ENCODE measurements around the gene TNS1.

DNA sequence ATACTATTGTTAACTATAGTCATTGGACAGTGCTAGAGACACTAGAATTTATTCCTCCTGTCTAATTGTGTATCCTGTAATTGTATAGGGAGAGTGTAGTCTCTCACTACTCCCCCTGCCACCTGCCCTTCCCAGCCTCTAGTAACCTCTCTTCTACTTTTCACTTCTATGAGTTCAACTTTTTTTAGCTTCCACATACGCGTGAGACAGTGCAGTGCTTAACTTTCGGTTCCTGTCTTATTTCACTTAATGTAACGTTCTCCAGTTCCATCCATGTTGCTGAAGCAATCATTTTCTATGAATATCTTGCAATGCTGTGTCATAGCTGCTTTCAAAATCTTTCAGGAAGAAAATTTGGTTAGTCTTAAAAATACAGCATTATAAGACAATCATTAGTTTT is 43.4 kb upstream of the TNS1 start:
- TF ChIP-seq, protein P1, sequence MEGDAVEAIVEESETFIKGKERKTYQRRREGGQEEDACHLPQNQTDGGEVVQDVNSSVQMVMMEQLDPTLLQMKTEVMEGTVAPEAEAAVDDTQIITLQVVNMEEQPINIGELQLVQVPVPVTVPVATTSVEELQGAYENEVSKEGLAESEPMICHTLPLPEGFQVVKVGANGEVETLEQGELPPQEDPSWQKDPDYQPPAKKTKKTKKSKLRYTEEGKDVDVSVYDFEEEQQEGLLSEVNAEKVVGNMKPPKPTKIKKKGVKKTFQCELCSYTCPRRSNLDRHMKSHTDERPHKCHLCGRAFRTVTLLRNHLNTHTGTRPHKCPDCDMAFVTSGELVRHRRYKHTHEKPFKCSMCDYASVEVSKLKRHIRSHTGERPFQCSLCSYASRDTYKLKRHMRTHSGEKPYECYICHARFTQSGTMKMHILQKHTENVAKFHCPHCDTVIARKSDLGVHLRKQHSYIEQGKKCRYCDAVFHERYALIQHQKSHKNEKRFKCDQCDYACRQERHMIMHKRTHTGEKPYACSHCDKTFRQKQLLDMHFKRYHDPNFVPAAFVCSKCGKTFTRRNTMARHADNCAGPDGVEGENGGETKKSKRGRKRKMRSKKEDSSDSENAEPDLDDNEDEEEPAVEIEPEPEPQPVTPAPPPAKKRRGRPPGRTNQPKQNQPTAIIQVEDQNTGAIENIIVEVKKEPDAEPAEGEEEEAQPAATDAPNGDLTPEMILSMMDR (IDR thresholded peaks at IDR 0.05) = no peak
- TF ChIP-seq POLR2A (IDR thresholded peaks at IDR 0.05) = no peak

Measured in Peyer's patch (tissue), 4 donors.